Thyroid gland (tissue), 4 donors: ENCODE data around the gene NPAS2. TPM values are rescaled to one million over a fixed set of nuclear protein-coding genes. Genes with fewer than 3 reads are reported as not detected.

Experiments used
- DNase-seq, 2 donors: peaks; one replicate each; pipeline ENCODE4 v3.0.0-alpha.2; 2019
- H3K27ac ChIP-seq, 3 donors: fragments of 200-600 bp; sonication (generic); 1 replicate in 2 of 3; 2 replicates in 1 of 3; pipeline ENCODE4 v1.5.1; 2016 to 2019; ENCODE audit warnings: mild to moderate bottlenecking in 1 of 3, moderate library complexity in 1 of 3
- H3K27me3 ChIP-seq: fragments of 200-600 bp; sonication (generic); one replicate; pipeline ENCODE4 v1.5.1; 2019
- H3K36me3 ChIP-seq, 2 donors: fragments of 200-600 bp; sonication (generic); one replicate each; pipeline ENCODE4 v1.5.1; 2016 to 2019
- H3K4me1 ChIP-seq, 2 donors: fragments of 200-600 bp; sonication (generic); one replicate each; pipeline ENCODE4 v1.5.1; 2017 to 2019
- H3K4me3 ChIP-seq, 3 donors: fragments of 200-600 bp; sonication (generic); replicated peaks in 1 of 3; 1 replicate in 2 of 3; 2 replicates in 1 of 3; pipeline ENCODE4 v1.5.1; 2016; ENCODE audit warnings: mild to moderate bottlenecking in 1 of 3
- H3K9me3 ChIP-seq: fragments of 200-600 bp; sonication (generic); one replicate; pipeline ENCODE4 v1.5.1; 2017
- CTCF ChIP-seq, 6 experiments: fragments of 200-600 bp in 3 of 6; fragments of 450-650 bp in 3 of 6; sonication (generic) in 3 of 6; IDR thresholded peaks; one replicate each; pipeline ENCODE4 v1.5.1; 2016 to 2019; ENCODE audit warnings: antibody characterized with exemption in 6 of 6, mild to moderate bottlenecking in 2 of 6, inconsistent platforms in 1 of 6, moderate library complexity in 1 of 6
- POLR2A ChIP-seq, 2 donors: fragments of 450-650 bp; IDR thresholded peaks; one replicate each; pipeline ENCODE4 v1.6.1; 2017; ENCODE audit warnings: antibody characterized with exemption in 2 of 2, mild to moderate bottlenecking in 2 of 2, moderate library complexity in 1 of 2
- WGBS, 2 donors: methylation state at CpG; one replicate each; pipeline ENCODE4 v1.1.5; 2017; 5-methylcytosine and 5-hydroxymethylcytosine counted together
- intact Hi-C: fragments of 100-400 bp; cut with DNase I; formaldehyde crosslinking; loops from one replicate; pipeline ENCODE4 v1.15.1; 2023
- total RNA-seq, 4 donors: library from RNA; depleted of rRNA; stranded (reverse); fragments of >200 nt; gene quantifications; one replicate each; pipeline ENCODE4 v1.2.3, GENCODE V29; 2016

Gene NPAS2
- total RNA-seq, 4 donors from 2014 or later = 12.7 to 22.8 (median 16.1) TPM

GRCh38 chr2:100781523-100782379 lies 38.2 kb upstream of the NPAS2 start:
- Histone ChIP-seq H3K9me3 (no peaks in the 10 kb centered on the region), H3K4me1 (peaks cover 21 to 33% of the 10 kb centered on the region in 2 donors), H3K4me3 (no peak overlapping the region), H3K36me3 (no peaks in the 10 kb centered on the region), H3K27me3 (no peaks in the 10 kb centered on the region), H3K27ac (no peak overlapping the region)
- DNase-seq = no peak
- intact Hi-C loops = no loop called here
- no peak for TF ChIP-seq CTCF (IDR thresholded peaks at IDR 0.05)
- WGBS, 2 donors = 91 to 92% methylated on average over 7 to 12 of the region's 12 CpGs

DNA sequence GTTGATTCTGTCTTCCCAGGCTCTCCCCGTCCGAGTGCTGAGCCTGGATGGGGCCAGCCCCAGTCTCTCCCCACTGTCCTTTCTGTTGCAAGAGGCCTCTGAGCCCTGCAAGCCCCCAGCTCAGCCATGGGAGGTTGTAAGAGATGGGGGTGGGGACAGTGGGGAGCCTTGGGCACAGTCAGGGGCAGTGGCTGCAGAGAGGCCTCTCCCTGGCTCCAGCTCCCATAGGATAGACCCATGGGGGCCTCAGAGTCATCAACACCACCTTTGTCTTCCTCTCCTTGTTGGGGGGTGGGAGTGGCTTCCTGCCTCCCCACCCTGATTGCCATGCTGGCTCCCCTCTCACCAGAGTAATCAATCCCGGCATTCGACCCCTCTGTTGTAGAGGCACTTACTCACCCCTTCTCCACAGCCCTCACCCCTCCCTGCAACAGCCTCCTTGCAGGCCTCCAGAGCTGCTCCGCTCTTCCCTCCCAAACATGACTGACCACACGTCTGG lies 37.5 kb upstream of the NPAS2 start:
- 92 to 93% methylated on average over 6 of the region's 6 CpGs for WGBS, 2 donors

DNA sequence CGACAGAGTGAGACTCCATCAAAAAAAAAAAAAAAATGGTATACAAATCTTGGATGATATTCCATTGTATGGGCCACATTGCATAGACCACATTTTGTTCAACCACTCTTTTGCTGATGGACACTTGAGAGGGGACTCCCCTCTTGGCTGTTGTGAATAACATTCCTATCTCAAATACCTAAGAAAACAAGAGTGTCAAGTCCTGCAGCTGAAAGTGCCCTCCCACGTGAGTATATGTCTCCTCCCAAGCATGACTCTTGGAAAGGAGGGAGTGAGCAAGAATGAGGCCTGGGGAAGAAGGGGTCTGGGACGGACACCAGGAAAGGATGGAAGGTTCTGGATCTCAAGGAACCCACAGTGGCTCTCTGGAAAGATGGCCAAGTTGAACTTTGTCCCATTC lies 36.0 kb upstream of the NPAS2 start:
- DNase-seq = peak; percentile 72 to 79
- intact Hi-C loops = no loop called here
- WGBS, 2 donors = 56 to 57% methylated on average over 3 of the region's 3 CpGs
- TF ChIP-seq CTCF (IDR thresholded peaks at IDR 0.05) = no peak
- TF ChIP-seq POLR2A (IDR thresholded peaks at IDR 0.05) = no peak
- Histone ChIP-seq H3K27me3 (no peaks in the 10 kb centered on the region), H3K4me1 (peaks cover 32 to 44% of the 10 kb centered on the region in 2 donors), H3K27ac (peak overlapping the region in 2 of 3 donors; percentile 22 to 84), H3K36me3 (no peaks in the 10 kb centered on the region), H3K4me3 (no peak overlapping the region), H3K9me3 (no peaks in the 10 kb centered on the region)

More for the DNA sequence above, 37.5 kb upstream of the NPAS2 start:
- H3K36me3 ChIP-seq = no peaks in the 10 kb centered on the region
- peaks cover 27 to 37% of the 10 kb centered on the region in 2 donors for H3K4me1 ChIP-seq
- no peak overlapping the region for H3K27ac ChIP-seq
- intact Hi-C loops = no loop called here
- TF ChIP-seq POLR2A (IDR thresholded peaks at IDR 0.05) (no peak), CTCF (IDR thresholded peaks at IDR 0.05) (no peak)
- no peaks in the 10 kb centered on the region for H3K27me3 ChIP-seq
- DNase-seq = no peak
- no peak overlapping the region for H3K4me3 ChIP-seq
- H3K9me3 ChIP-seq = no peaks in the 10 kb centered on the region

GRCh38 chr2:100784681-100785080 lies 35.3 kb upstream of the NPAS2 start:
- peak overlapping the region in 2 of 3 donors; percentile 62 to 84 for H3K27ac ChIP-seq
- no peaks in the 10 kb centered on the region for H3K9me3 ChIP-seq
- WGBS, 2 donors = 92 to 94% methylated on average over 8 of the region's 8 CpGs
- TF ChIP-seq CTCF (IDR thresholded peaks at IDR 0.05) (no peak), POLR2A (IDR thresholded peaks at IDR 0.05) (no peak)
- DNase-seq = no peak
- intact Hi-C loops = no loop called here
- H3K4me1 ChIP-seq = peaks cover 32 to 47% of the 10 kb centered on the region in 2 donors
- no peaks in the 10 kb centered on the region for H3K27me3 ChIP-seq
- H3K4me3 ChIP-seq = no peak overlapping the region
- H3K36me3 ChIP-seq = no peaks in the 10 kb centered on the region
